22Rv1 (cell line): ENCODE results near the gene KPNB1.

Experiments used
- H3K27ac ChIP-seq: fragments of 450-650 bp; 2 replicates; pipeline ENCODE4 v1.5.1; 2017
- ZFX ChIP-seq: fragments of 450-650 bp; IDR thresholded peaks from 2 replicates; pipeline ENCODE4 v1.6.1; 2017; ENCODE audit warnings: antibody characterized with exemption, borderline replicate concordance
- TF ChIP-seq, protein P1 (sequence below): fragments of 450-650 bp; IDR thresholded peaks from 2 replicates; pipeline ENCODE4 v1.5.1; 2017; ENCODE audit warnings: mild to moderate bottlenecking

The KPNB1 gene

DNA sequence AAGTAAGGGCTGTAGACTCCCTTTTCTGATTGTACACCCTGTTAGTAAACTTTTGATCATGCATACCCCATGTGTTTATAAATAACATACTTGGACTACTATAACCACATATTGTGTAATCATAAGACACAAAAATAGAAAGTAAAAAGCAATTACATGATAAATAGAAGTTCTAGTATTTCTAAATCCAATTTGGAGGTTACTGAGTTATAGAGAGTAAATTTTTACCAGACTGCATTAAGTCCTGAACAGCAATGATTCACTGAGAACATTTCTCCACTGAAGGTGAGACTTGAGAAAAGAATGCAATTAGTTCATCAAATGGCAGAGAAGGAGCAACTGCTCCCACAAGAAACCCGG lies 36.5 kb downstream of the KPNB1 start:
- peak overlapping the region; percentile 52 for H3K27ac ChIP-seq
- TF ChIP-seq, protein P1, sequence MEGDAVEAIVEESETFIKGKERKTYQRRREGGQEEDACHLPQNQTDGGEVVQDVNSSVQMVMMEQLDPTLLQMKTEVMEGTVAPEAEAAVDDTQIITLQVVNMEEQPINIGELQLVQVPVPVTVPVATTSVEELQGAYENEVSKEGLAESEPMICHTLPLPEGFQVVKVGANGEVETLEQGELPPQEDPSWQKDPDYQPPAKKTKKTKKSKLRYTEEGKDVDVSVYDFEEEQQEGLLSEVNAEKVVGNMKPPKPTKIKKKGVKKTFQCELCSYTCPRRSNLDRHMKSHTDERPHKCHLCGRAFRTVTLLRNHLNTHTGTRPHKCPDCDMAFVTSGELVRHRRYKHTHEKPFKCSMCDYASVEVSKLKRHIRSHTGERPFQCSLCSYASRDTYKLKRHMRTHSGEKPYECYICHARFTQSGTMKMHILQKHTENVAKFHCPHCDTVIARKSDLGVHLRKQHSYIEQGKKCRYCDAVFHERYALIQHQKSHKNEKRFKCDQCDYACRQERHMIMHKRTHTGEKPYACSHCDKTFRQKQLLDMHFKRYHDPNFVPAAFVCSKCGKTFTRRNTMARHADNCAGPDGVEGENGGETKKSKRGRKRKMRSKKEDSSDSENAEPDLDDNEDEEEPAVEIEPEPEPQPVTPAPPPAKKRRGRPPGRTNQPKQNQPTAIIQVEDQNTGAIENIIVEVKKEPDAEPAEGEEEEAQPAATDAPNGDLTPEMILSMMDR: no peak
- TF ChIP-seq ZFX: no peak

DNA sequence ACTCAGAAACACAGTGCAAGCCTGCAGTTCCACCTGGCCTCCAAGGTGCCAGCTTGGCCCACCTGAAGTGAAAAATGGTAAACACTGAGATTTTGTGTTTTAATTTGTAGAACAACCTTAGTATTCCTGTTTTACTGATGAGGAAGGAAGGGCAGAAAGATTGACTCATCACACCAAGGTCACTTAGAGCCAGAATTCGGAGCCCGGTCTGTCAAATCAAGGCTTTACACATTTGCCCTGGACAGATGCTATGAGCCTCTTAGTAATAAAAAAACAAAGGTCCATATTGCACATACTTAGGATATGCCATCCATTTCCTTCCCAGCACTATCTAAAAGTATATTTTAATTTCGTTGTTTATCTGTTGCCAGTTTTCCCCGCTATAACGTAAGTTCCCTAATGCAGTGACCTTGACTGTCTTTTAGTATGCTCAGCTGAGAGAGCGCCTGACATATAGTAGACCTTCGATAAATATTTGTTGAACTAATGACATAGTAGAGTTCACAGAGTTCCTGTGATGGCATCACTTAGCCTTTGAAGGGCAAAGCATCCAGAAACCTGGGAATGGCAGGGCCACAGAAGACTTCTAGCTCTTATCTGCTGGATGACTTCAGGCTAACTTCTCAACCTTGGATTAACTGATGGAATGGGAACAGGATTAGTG lies 37.1 kb downstream of the KPNB1 start:
- peak overlapping the region; percentile 52 for H3K27ac ChIP-seq
- TF ChIP-seq, protein P1: no peak
- TF ChIP-seq ZFX: no peak

DNA sequence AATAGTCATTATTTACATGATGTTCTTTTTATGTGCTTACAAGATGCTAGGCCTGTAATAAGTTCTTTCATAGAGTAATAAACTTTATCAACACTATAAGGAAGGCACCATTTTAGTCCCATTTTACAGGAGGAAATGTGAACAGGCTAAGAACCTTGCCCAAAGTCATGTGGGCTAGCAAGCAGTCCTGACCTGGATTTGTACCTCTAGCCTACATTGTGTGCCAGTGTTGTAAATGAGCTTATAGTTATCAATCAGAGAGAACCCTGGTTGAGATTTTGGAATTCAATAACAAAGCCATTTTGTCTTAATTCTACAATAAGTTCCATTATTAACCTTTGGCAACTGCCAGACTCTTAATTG lies 37.6 kb downstream of the KPNB1 start:
- no peak for TF ChIP-seq ZFX
- TF ChIP-seq, protein P1: no peak
- peak overlapping the region; percentile 52 for H3K27ac ChIP-seq

DNA sequence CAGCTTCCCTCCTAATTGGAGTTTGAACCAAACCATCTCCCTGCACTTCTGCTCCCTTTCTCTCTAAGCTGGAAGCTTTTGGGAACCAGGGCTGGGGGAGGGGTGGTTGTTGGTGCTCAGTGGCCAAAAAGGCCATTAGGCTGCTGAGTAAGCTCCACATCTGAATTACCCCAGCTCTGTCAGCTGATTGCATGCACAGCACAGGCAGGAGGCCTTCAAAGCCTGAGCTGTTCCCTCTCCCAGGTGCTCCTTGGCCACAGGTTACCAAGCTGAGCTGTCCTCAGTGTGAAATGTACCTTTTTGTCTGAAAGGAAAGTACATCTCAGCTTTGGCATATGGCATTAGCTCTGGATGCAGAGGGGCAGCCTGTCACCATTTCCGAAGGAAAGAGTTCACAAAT lies 38.0 kb downstream of the KPNB1 start:
- no peak for TF ChIP-seq ZFX
- TF ChIP-seq, protein P1: no peak
- peak overlapping the region; percentile 52 for H3K27ac ChIP-seq

DNA sequence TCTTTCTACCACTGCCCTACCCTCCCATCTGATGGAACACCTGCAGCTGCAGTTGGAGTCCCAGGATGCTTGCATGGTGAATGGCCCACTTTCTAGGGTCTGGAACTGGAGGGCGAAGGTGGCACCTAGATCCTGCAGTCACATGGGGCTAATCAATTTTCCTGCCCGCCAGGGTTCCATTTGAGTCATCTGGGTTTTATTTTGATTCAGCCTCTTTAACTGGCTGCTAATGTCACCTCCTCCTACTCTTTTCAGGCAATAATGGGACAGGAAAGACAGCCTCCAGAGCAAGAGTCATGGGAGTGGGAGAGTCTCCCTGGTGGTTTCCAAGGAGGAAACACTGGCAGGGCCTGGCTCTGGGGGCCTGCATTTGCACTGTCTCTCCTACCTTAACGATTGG lies 40.4 kb downstream of the KPNB1 start:
- TF ChIP-seq, protein P1: no peak
- no peak for TF ChIP-seq ZFX
- H3K27ac ChIP-seq: no peak overlapping the region

DNA sequence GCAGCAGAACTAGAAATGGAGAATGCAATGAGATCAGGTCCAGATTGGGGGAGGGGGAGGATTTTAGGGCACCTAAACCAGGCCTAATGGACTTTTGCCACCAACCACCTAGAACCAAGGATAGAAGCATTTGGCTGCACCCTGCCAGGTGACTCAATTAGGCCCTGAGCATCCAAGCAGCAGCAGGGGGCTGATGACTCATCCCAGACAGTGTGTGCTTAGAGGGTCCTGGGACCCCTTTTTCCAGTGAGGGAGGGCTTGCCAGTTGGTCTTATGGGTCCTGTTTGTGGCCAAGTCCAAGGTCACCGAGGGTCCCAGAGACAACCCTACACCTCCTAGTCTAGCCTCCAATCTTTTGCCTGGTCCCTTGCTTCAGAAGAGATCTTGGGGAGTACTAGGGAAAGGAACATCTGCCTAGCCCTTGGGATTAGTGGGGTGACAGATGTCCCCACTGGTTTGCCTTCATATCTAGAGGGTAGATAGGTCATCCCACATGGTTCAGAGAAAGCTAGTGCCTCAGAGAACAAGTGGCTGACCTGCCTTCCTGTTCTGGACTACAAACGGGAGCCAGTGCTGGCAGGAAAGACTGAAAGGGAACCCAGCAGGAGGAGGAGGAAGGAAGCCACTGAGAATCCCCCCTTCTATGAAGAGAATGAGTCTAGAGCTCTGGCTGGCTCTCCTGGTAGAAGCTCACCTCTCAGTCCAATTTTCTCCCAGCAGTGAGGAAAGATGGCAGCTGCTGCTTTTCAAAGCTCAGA lies 42.6 kb downstream of the KPNB1 start:
- no peak for TF ChIP-seq ZFX
- TF ChIP-seq, protein P1: no peak
- H3K27ac ChIP-seq: no peak overlapping the region
